Smooth muscle cell (in vitro differentiated cells): ENCODE results near the gene RNASEL. TPM values are rescaled to one million over a fixed set of nuclear protein-coding genes. Genes with fewer than 3 reads are reported as not detected.

Experiments
- DNase-seq: peaks from one replicate; lab custom pipeline; 2025; ENCODE audit not compliant: unreplicated experiment; lab: John Stamatoyannopoulos, UW
- H2AFZ ChIP-seq: fragments of 200-600 bp; sonication (generic); 2 replicates; pipeline ENCODE4 v1.6.0; 2016; ENCODE audit warnings: antibody characterized with exemption, low read depth, mild to moderate bottlenecking
- H3F3A ChIP-seq: fragments of 200-600 bp; sonication (generic); 2 replicates; pipeline ENCODE4 v1.6.0; 2017; ENCODE audit warnings: antibody characterized with exemption, low read depth
- H3K27ac ChIP-seq: fragments of 200-600 bp; sonication (generic); 2 replicates; pipeline ENCODE4 v1.5.1; 2016; ENCODE audit warnings: low read depth, mild to moderate bottlenecking
- H3K27me3 ChIP-seq: fragments of 200-600 bp; sonication (generic); 2 replicates; pipeline ENCODE4 v1.6.1; 2016; ENCODE audit warnings: low read depth, mild to moderate bottlenecking
- H3K36me3 ChIP-seq: fragments of 200-600 bp; sonication (generic); 2 replicates; pipeline ENCODE4 v1.5.1; 2016; ENCODE audit warnings: low read depth
- H3K4me1 ChIP-seq: fragments of 200-600 bp; sonication (generic); 2 replicates; pipeline ENCODE4 v1.5.1; 2016; ENCODE audit warnings: low read depth
- H3K4me2 ChIP-seq: fragments of 200-600 bp; sonication (generic); 2 replicates; pipeline ENCODE4 v1.6.0; 2016; ENCODE audit warnings: mild to moderate bottlenecking
- H3K4me3 ChIP-seq: fragments of 200-600 bp; sonication (generic); 2 replicates; pipeline ENCODE4 v1.5.1; 2016; ENCODE audit warnings: mild to moderate bottlenecking
- H3K79me2 ChIP-seq: fragments of 200-600 bp; sonication (generic); 2 replicates; pipeline ENCODE4 v1.6.0; 2016; ENCODE audit warnings: low read depth, mild to moderate bottlenecking
- H3K9ac ChIP-seq: fragments of 200-600 bp; sonication (generic); 2 replicates; pipeline ENCODE4 v1.6.0; 2016; ENCODE audit warnings: low read depth
- H3K9me3 ChIP-seq: fragments of 200-600 bp; sonication (generic); replicated peaks from 2 replicates; pipeline ENCODE4 v1.5.1; 2016; ENCODE audit warnings: low read depth
- H4K20me1 ChIP-seq: fragments of 200-600 bp; sonication (generic); 2 replicates; pipeline ENCODE4 v1.6.0; 2016; ENCODE audit warnings: low read depth
- CTCF ChIP-seq: fragments of 200-600 bp; sonication (generic); IDR thresholded peaks from 2 replicates; pipeline ENCODE4 v1.5.1; 2017; ENCODE audit warnings: borderline replicate concordance, mild to moderate bottlenecking, antibody characterized with exemption; ENCODE audit not compliant: insufficient read depth, poor library complexity, severe bottlenecking
- WGBS: methylation state at CpG from one replicate; pipeline ENCODE4 v1.1.7; 2016; ENCODE audit warnings: low lambda C conversion rate; 5-methylcytosine and 5-hydroxymethylcytosine counted together
- polyA plus RNA-seq: library from polyadenylated mRNA; unstranded; fragments of >200 nt; fragmentation: Nextera tagmentation; extraction: Ambion mirVana; gene quantifications from 2 replicates; pipeline ENCODE4 v1.2.1, GENCODE V29; 2016
- total RNA-seq: library from RNA; depleted of rRNA; stranded (reverse); fragments of >200 nt; gene quantifications from 2 replicates; pipeline ENCODE4 v1.2.3, GENCODE V29; 2014

Gene RNASEL
- total and polyA plus RNA-seq, 2 experiments from 2014 or later: 4.5 to 4.7 TPM

GRCh38 chr1:182565537-182565936 is 23.5 kb downstream of the RNASEL start:
- WGBS: 84% methylated on average over 3 of the region's 3 CpGs
- no peak overlapping the region for H3K9ac ChIP-seq
- DNase-seq: no peak
- H3F3A ChIP-seq: no peaks in the 10 kb centered on the region
- H4K20me1 ChIP-seq: no peaks in the 10 kb centered on the region
- H3K36me3 ChIP-seq: no peaks in the 10 kb centered on the region
- H3K79me2 ChIP-seq: no peaks in the 10 kb centered on the region
- H3K4me1 ChIP-seq: no peaks in the 10 kb centered on the region
- no peak overlapping the region for H3K27ac ChIP-seq
- H3K27me3 ChIP-seq: no peaks in the 10 kb centered on the region
- H2AFZ ChIP-seq: no peak overlapping the region
- no peak overlapping the region for H3K4me3 ChIP-seq
- TF ChIP-seq CTCF: no peak
- no peak overlapping the region for H3K4me2 ChIP-seq
- H3K9me3 ChIP-seq: no peaks in the 10 kb centered on the region

GRCh38 chr1:182564406-182565004 is 24.6 kb downstream of the RNASEL start:
- Histone ChIP-seq H3K9ac (no peak overlapping the region), H3K9me3 (no peaks in the 10 kb centered on the region), H3K4me1 (no peaks in the 10 kb centered on the region), H3K27ac (no peak overlapping the region), H3K4me2 (peak overlapping the region; percentile 13), H4K20me1 (no peaks in the 10 kb centered on the region), H3K27me3 (no peaks in the 10 kb centered on the region), H3K36me3 (no peaks in the 10 kb centered on the region), H3K79me2 (no peaks in the 10 kb centered on the region), H3F3A (no peaks in the 10 kb centered on the region), H3K4me3 (no peak overlapping the region), H2AFZ (no peak overlapping the region)
- DNase-seq: no peak
- 57% methylated on average over 2 of the region's 2 CpGs for WGBS
- no peak for TF ChIP-seq CTCF

GRCh38 chr1:182563095-182563494 is 26.0 kb downstream of the RNASEL start:
- 89% methylated on average over 4 of the region's 4 CpGs for WGBS
- no peaks in the 10 kb centered on the region for H3K36me3 ChIP-seq
- H3K9me3 ChIP-seq: no peaks in the 10 kb centered on the region
- no peak overlapping the region for H2AFZ ChIP-seq
- H3K9ac ChIP-seq: no peak overlapping the region
- no peak for DNase-seq
- H4K20me1 ChIP-seq: no peaks in the 10 kb centered on the region
- no peaks in the 10 kb centered on the region for H3K4me1 ChIP-seq
- no peak overlapping the region for H3K27ac ChIP-seq
- no peaks in the 10 kb centered on the region for H3F3A ChIP-seq
- no peak for TF ChIP-seq CTCF
- H3K27me3 ChIP-seq: no peaks in the 10 kb centered on the region
- H3K79me2 ChIP-seq: no peaks in the 10 kb centered on the region
- H3K4me3 ChIP-seq: no peak overlapping the region
- H3K4me2 ChIP-seq: no peak overlapping the region

- no peak for TF ChIP-seq CTCF
- Histone ChIP-seq H3K79me2 (no peaks in the 10 kb centered on the region), H3K9me3 (no peaks in the 10 kb centered on the region), H3K36me3 (no peaks in the 10 kb centered on the region), H3K27me3 (no peaks in the 10 kb centered on the region), H3F3A (no peaks in the 10 kb centered on the region), H3K4me2 (no peak overlapping the region), H3K4me3 (no peak overlapping the region), H4K20me1 (no peaks in the 10 kb centered on the region), H2AFZ (no peak overlapping the region), H3K27ac (no peak overlapping the region), H3K9ac (no peak overlapping the region), H3K4me1 (no peaks in the 10 kb centered on the region)
- 79% methylated on average over 4 of the region's 4 CpGs for WGBS
- DNase-seq: no peak
These were observed 27.6 kb downstream of the RNASEL start for GRCh38 chr1:182561456-182561855.
